ENCODE measurements around the gene CENPX. TPM values are rescaled to one million over a fixed set of nuclear protein-coding genes. Genes with fewer than 3 reads are reported as not detected.

Gene CENPX
- total RNA-seq, 1 experiment from 2014 or later, result 77.9 TPM

DNA sequence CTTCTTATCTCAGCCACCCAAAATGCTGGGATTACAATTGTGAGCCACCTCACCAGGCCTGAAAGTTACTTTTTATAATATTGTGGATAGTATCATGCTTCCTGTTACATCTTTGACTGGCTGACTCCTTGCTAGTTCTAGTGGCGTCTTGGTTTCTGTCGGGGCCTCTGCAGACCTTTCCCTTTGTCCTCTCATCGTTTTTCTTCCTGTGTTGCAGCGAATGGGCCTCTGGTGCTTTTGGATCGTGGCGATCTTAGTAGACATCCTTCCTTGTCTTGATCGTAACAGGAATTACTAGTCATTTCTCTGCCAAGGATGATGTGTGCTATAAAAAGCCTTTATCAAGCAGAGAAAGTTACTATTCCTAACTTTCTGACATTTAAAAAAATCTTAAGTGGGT lies 24.5 kb downstream of the CENPX start:
- no peaks in the 10 kb centered on the region for H3K79me1 ChIP-seq (ENCODE audit: insufficient read depth, low read depth, low read length, poor library complexity, severe bottlenecking)
- no peaks in the 10 kb centered on the region for H4K20me1 ChIP-seq (ENCODE audit: control insufficient read depth, insufficient read depth, insufficient read length)
- no peak overlapping the region for H4K8ac ChIP-seq (replicated peaks; ENCODE audit: insufficient read length, low read depth, low read length)
- no peak overlapping the region for H3K27ac ChIP-seq (ENCODE audit: insufficient read length, low read depth, low read length)
- no peak overlapping the region for H2BK15ac ChIP-seq (ENCODE audit: low read depth, low read length)
- no peaks in the 10 kb centered on the region for H3K27me3 ChIP-seq (ENCODE audit: insufficient read depth, low read length)
- H3K4me1 Mint-ChIP-seq, result peaks cover 7 to 11% of the 10 kb centered on the region in 2 experiments
- peaks cover 0 to 9% (median 9%) of the 10 kb centered on the region in 3 experiments; a peak in 6 of 7 replicates for H3K36me3 Mint-ChIP-seq (ENCODE audit: insufficient read depth in 1 of 3, low read depth in 3 of 3)
- no peak overlapping the region for H3K18ac ChIP-seq (ENCODE audit: insufficient read length, low read depth, low read length)
- no peak for TF ChIP-seq CTCF (conservative IDR thresholded peaks at IDR 0.05)
- H3K27ac Mint-ChIP-seq, result no peak overlapping the region
- no peaks in the 10 kb centered on the region for H3K23me2 ChIP-seq (ENCODE audit: insufficient read length, low read depth, low read length, poor library complexity, severe bottlenecking)
- H2BK5ac ChIP-seq (ENCODE audit: insufficient read length, low read length), result no peak overlapping the region
- H2AFZ ChIP-seq (ENCODE audit: low read length), result no peak overlapping the region
- no peak overlapping the region for H2AK5ac ChIP-seq (ENCODE audit: insufficient read length, low read length)
- no peak for DNase-seq
- H3K9ac ChIP-seq (ENCODE audit: extremely low read depth, insufficient read length, low read length), result no peak overlapping the region
- H4K91ac ChIP-seq (ENCODE audit: insufficient read length, low read depth, low read length), result no peak overlapping the region
- no CpG with 5 or more reads among the region's 7 CpGs for WGBS (ENCODE audit: extremely low coverage, insufficient read length, low lambda C conversion rate)
- H3K4me3 Mint-ChIP-seq, result no peak overlapping the region
- H4K5ac ChIP-seq (ENCODE audit: insufficient read length, low read depth, low read length), result no peak overlapping the region
- no peaks in the 10 kb centered on the region for H3K27me3 Mint-ChIP-seq (ENCODE audit: low read depth)
- no peaks in the 10 kb centered on the region for H3K9me3 ChIP-seq (ENCODE audit: control insufficient read depth, low read depth, low read length)
- H2BK120ac ChIP-seq (ENCODE audit: low read depth, low read length, poor library complexity, severe bottlenecking), result no peak overlapping the region
- H3T11ph ChIP-seq (ENCODE audit: low read length), result no peak overlapping the region
- H3K14ac ChIP-seq (ENCODE audit: insufficient read depth, low read length), result no peak overlapping the region
- no peak overlapping the region for H3K4ac ChIP-seq (ENCODE audit: low read depth, low read length)
- no peaks in the 10 kb centered on the region for H3K4me1 ChIP-seq (ENCODE audit: insufficient read depth, low read length)
- H3K4me2 ChIP-seq (ENCODE audit: insufficient read depth, insufficient read length, low read length), result no peak overlapping the region
- H3K9me3 Mint-ChIP-seq, result no peaks in the 10 kb centered on the region
- no peak overlapping the region for H3K23ac ChIP-seq (ENCODE audit: insufficient read length, low read depth, low read length)
- no peak overlapping the region for H2BK20ac ChIP-seq (ENCODE audit: low read depth, low read length, poor library complexity, severe bottlenecking)
- no peak overlapping the region for H2BK12ac ChIP-seq (ENCODE audit: insufficient read length, low read depth, low read length)
- no peak overlapping the region for H3K56ac ChIP-seq (ENCODE audit: insufficient read length, low read depth, low read length)
- H3K79me2 ChIP-seq (ENCODE audit: insufficient read depth, low read length), result no peaks in the 10 kb centered on the region

All from H9 (cell line).